GM19099 (cell line): Measurements from ENCODE around the gene COL18A1.

Experiments used
- POLR2A ChIP-seq: IDR thresholded peaks from 3 replicates; pipeline ENCODE4 v1.6.1; 2011; ENCODE audit warnings: low read depth; ENCODE audit not compliant: insufficient read length; ENCODE audit errors: extremely low read depth

COL18A1 gene

GRCh38 chr21:45510466-45510955 lies 105.5 kb downstream of the COL18A1 start:
- TF ChIP-seq POLR2A, result no peak

GRCh38 chr21:45511007-45511406 lies 106.0 kb downstream of the COL18A1 start:
- no peak for TF ChIP-seq POLR2A

- TF ChIP-seq POLR2A, result no peak
Observed at GRCh38 chr21:45511661-45512431, 106.9 kb downstream of the COL18A1 start.

- no peak for TF ChIP-seq POLR2A
Observed at GRCh38 chr21:45512626-45513002, 107.6 kb downstream of the COL18A1 start.

GRCh38 chr21:45513003-45513717 lies 108.2 kb downstream of the COL18A1 start:
- TF ChIP-seq POLR2A, result no peak

- no peak for TF ChIP-seq POLR2A
Observed at GRCh38 chr21:45513741-45514310, 108.9 kb downstream of the COL18A1 start.

- no peak for TF ChIP-seq POLR2A
Observed at GRCh38 chr21:45514311-45515021, 109.5 kb downstream of the COL18A1 start.

- TF ChIP-seq POLR2A, result no peak
Observed at GRCh38 chr21:45515241-45516061, 110.5 kb downstream of the COL18A1 start.

GRCh38 chr21:45516071-45516670 lies 111.2 kb downstream of the COL18A1 start:
- no peak for TF ChIP-seq POLR2A

GRCh38 chr21:45516671-45517151 lies 111.7 kb downstream of the COL18A1 start:
- no peak for TF ChIP-seq POLR2A

GRCh38 chr21:45517249-45518065 lies 112.5 kb downstream of the COL18A1 start:
- no peak for TF ChIP-seq POLR2A

GRCh38 chr21:45518742-45519141 lies 113.8 kb downstream of the COL18A1 start:
- TF ChIP-seq POLR2A, result no peak

GRCh38 chr21:45519182-45519581 lies 114.2 kb downstream of the COL18A1 start:
- TF ChIP-seq POLR2A, result no peak

- no peak for TF ChIP-seq POLR2A
Observed at GRCh38 chr21:45521241-45521640, 116.3 kb downstream of the COL18A1 start.

GRCh38 chr21:45522381-45522780 lies 117.4 kb downstream of the COL18A1 start:
- TF ChIP-seq POLR2A, result no peak
